WI38 (cell line): Measurements from ENCODE around the gene HOXB5.
A peak's percentile ranks its signal among the peaks of the same experiment; 100 is the strongest.

Experiments
- H3K4me3 ChIP-seq: 2 replicates; pipeline ENCODE4 v1.5.1; 2011; ENCODE audit warnings: low read depth, mild to moderate bottlenecking, control low read depth, low read length
- CTCF ChIP-seq: IDR thresholded peaks from 2 replicates; pipeline ENCODE4 v1.5.1; 2012; ENCODE audit warnings: low read depth, mild to moderate bottlenecking, control low read depth, low read length

Gene HOXB5

GRCh38 chr17:48639136-48639535 lies 45.6 kb upstream of the HOXB5 start:
- no peak overlapping the region for H3K4me3 ChIP-seq
- no peak for TF ChIP-seq CTCF

- no peak for TF ChIP-seq CTCF
- H3K4me3 ChIP-seq = no peak overlapping the region
Observed at GRCh38 chr17:48637323-48638260, 44.0 kb upstream of the HOXB5 start.

GRCh38 chr17:48636177-48637018 lies 42.8 kb upstream of the HOXB5 start:
- TF ChIP-seq CTCF = peak; percentile 44; the same call in 1 of the 2 replicates
- H3K4me3 ChIP-seq = no peak overlapping the region

- no peak for TF ChIP-seq CTCF
- H3K4me3 ChIP-seq = no peak overlapping the region
Observed at GRCh38 chr17:48634493-48635208, 41.1 kb upstream of the HOXB5 start.

GRCh38 chr17:48633266-48633677 lies 39.7 kb upstream of the HOXB5 start:
- no peak for TF ChIP-seq CTCF

GRCh38 chr17:48632579-48633265 lies 39.1 kb upstream of the HOXB5 start:
- no peak for TF ChIP-seq CTCF
- H3K4me3 ChIP-seq = no peak overlapping the region

More at GRCh38 chr17:48633266-48633677, 39.7 kb upstream of the HOXB5 start:
- no peak overlapping the region for H3K4me3 ChIP-seq
